K562 (cell line): Measurements from ENCODE around the gene HTR6. TPM values are rescaled to one million over a fixed set of nuclear protein-coding genes. Genes with fewer than 3 reads are reported as not detected.
A peak's percentile ranks its signal among the peaks of the same experiment; 100 is the strongest.

ENCODE experiments used
- BRF2 ChIP-seq: IDR thresholded peaks from 3 replicates; pipeline ENCODE4 v1.6.1; 2011; ENCODE audit warnings: borderline replicate concordance, mild to moderate bottlenecking; ENCODE audit not compliant: insufficient read length, insufficient read depth
- CREB3 ChIP-seq: fragments of 450-650 bp; conservative IDR thresholded peaks from 2 replicates; pipeline ENCODE4 v1.6.1; 2016; ENCODE audit warnings: missing genetic modification characterization, low read depth, mild to moderate bottlenecking, missing compliant biosample characterization, moderate library complexity
- JUND ChIP-seq, 2 experiments: IDR thresholded peaks; 2 replicates in 1 of 2; 3 replicates in 1 of 2; pipeline ENCODE4 v1.6.1; 2011; ENCODE audit warnings: borderline replicate concordance in 2 of 2, low read depth in 2 of 2, low read length in 2 of 2, improper control_type of control experiment in 1 of 2, missing biosample characterization in 1 of 2, missing genetic modification characterization in 1 of 2, missing genetic modification reagents in 1 of 2
- MTA1 ChIP-seq: fragments of 450-650 bp; IDR thresholded peaks from 2 replicates; pipeline ENCODE4 v1.6.1; 2017; ENCODE audit warnings: borderline replicate concordance
- NFE2 ChIP-seq: IDR thresholded peaks from 2 replicates; pipeline ENCODE4 v1.6.1; 2014; ENCODE audit warnings: antibody characterized with exemption, low read depth
- NR4A1 ChIP-seq, 2 experiments: fragments of 250-450 bp in 1 of 2; fragments of 450-650 bp in 1 of 2; sonication (Bioruptor Pico) in 1 of 2; IDR thresholded peaks; 2 replicates each; pipeline versions ENCODE4 v1.4.0 to v1.6.1; 2016 to 2020; ENCODE audit warnings: mild to moderate bottlenecking in 2 of 2, missing compliant biosample characterization in 1 of 2, missing genetic modification characterization in 1 of 2, moderate library complexity in 1 of 2
- RFX1 ChIP-seq: fragments of 450-650 bp; IDR thresholded peaks from 2 replicates; pipeline ENCODE4 v1.6.1; 2016; ENCODE audit warnings: mild to moderate bottlenecking, moderate library complexity
- SP1 ChIP-seq: sonication (generic); formaldehyde crosslinking; IDR thresholded peaks from 2 replicates; pipeline ENCODE4 v1.8.1; 2022; ENCODE audit warnings: mild to moderate bottlenecking, missing genetic modification reagents
- TOE1 ChIP-seq, 2 experiments: fragments of 450-650 bp in 1 of 2; sonication (generic) in 1 of 2; formaldehyde crosslinking in 1 of 2; IDR thresholded peaks; 2 replicates each; pipeline versions ENCODE4 v1.7.1 to v1.8.0; 2016 to 2022; ENCODE audit warnings: borderline replicate concordance in 2 of 2, mild to moderate bottlenecking in 2 of 2, antibody characterized with exemption in 1 of 2, inconsistent platforms in 1 of 2, low read depth in 1 of 2, missing genetic modification reagents in 1 of 2, moderate library complexity in 1 of 2
- ZBTB49 ChIP-seq: sonication (generic); formaldehyde crosslinking; IDR thresholded peaks from 2 replicates; pipeline ENCODE4 v1.8.0; 2022; ENCODE audit warnings: missing genetic modification reagents, mild to moderate bottlenecking, borderline replicate concordance
- ZBTB5 ChIP-seq: fragments of 450-650 bp; IDR thresholded peaks from 2 replicates; pipeline ENCODE4 v1.6.1; 2017; ENCODE audit warnings: antibody characterized with exemption
- ZNF146 ChIP-seq: IDR thresholded peaks from one replicate; pipeline ENCODE4 v1.6.1; 2018; ENCODE audit warnings: missing compliant biosample characterization; ENCODE audit not compliant: unreplicated experiment
- ZNF174 ChIP-seq: fragments of 250-450 bp; sonication (Bioruptor Pico); IDR thresholded peaks from 2 replicates; pipeline ENCODE4 v1.4.0; 2020; ENCODE audit warnings: mild to moderate bottlenecking
- ZNF175 ChIP-seq: fragments of 200-800 bp; sonication (Bioruptor generic); IDR thresholded peaks from 2 replicates; pipeline ENCODE4 v1.6.1; 2016; ENCODE audit warnings: low read depth, mild to moderate bottlenecking, missing genetic modification characterization, missing compliant biosample characterization
- ZNF263 ChIP-seq: sonication (generic); formaldehyde crosslinking; IDR thresholded peaks from 2 replicates; pipeline ENCODE4 v1.8.0; 2022; ENCODE audit warnings: mild to moderate bottlenecking, missing genetic modification reagents, borderline replicate concordance
- polyA plus RNA-seq, 8 experiments: library from polyadenylated mRNA; depleted of rRNA in 4 of 8; stranded (reverse) in 5 of 8; unstranded in 3 of 8; fragments of >200 nt; fragmentation: Nextera tagmentation in 2 of 8; fragmentation: Illumina TruSeq in 1 of 8; extraction: Ambion mirVana in 2 of 8; extraction: Trizol in 1 of 8; gene quantifications; 2 replicates each; pipeline versions ENCODE4 v1.2.1 to v1.2.3, GENCODE V29; 2011 to 2014; ENCODE audit warnings: inconsistent platforms in 1 of 8, missing spikeins in 1 of 8
- total RNA-seq, 7 experiments: library from RNA; depleted of rRNA in 6 of 7; stranded (reverse); fragments of >200 nt in 6 of 7; fragmentation: Illumina TruSeq in 2 of 7; extraction: Trizol in 2 of 7; gene quantifications; 2 replicates each; pipeline versions ENCODE4 v1.2.1 to v1.2.3, GENCODE V29; 2011 to 2021; ENCODE audit warnings: low replicate concordance in 1 of 7
- TF ChIP-seq, protein P1 (sequence below): fragments of 450-650 bp; IDR thresholded peaks from one replicate; pipeline ENCODE4 v1.6.1; 2018; ENCODE audit warnings: mild to moderate bottlenecking, moderate library complexity; ENCODE audit not compliant: partially characterized antibody
- TF ChIP-seq, protein P2 (sequence below): sonication (generic); formaldehyde crosslinking; IDR thresholded peaks from 2 replicates; pipeline ENCODE4 v1.8.0; 2022; ENCODE audit warnings: missing genetic modification reagents, mild to moderate bottlenecking, moderate library complexity, borderline replicate concordance

The HTR6 gene
- total and polyA plus RNA-seq, 9 of the 15 experiments (the other 6 are each of a cell fraction or from before 2014, with no cell fraction given) = not detected

DNA sequence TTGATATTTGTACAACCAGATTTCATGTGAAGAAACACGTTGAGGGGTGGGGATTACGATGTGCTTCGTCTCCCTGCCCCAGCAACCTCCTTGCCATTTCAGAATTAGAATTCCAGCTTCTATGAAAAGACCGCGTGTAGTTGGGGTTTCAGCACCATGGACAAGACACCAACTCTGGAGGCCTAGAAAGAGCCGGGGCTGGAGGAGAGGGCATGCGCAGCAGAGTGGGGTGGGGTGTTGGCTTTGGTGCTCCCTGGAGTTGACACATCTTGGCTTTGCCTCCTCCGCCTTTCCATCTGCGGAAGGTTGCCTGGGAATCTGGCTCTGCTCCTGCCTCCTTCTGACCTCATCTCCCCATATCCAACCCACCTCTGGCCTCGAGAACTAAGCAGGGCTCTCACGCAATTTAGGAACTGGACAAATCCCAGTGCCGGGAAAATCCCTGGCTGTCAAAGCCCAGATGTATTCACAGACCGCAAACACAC, 11.8 kb downstream of the HTR6 start (continued):
- TF ChIP-seq JUND (IDR thresholded peaks at IDR 0.05; ENCODE audit: borderline replicate concordance, low read depth, low read length) (no peak), JUND (tag; IDR thresholded peaks at IDR 0.05; ENCODE audit: borderline replicate concordance, low read depth, low read length) (no peak), ZNF263 (CRISPR knock-in tag) (peak; percentile 57; the same call in 1 of the 2 replicates), CREB3 (tag) (0 out of 2 replicates have a peak, but pooled peaks have one; percentile 70), ZNF174 (no peak), ZNF175 (CRISPR knock-in tag) (no peak), SP1 (no peak), ZNF146 (no peak), ZBTB49 (CRISPR knock-in tag) (no peak), RFX1 (no peak), TOE1 (IDR thresholded peaks at IDR 0.05; ENCODE audit: borderline replicate concordance) (no peak), TOE1 (CRISPR knock-in tag; IDR thresholded peaks at IDR 0.05; ENCODE audit: borderline replicate concordance, low read depth) (no peak), ZBTB5 (no peak), NFE2 (no peak), MTA1 (no peak), NR4A1 (CRISPR knock-in tag; IDR thresholded peaks at IDR 0.05) (no peak), NR4A1 (tag; IDR thresholded peaks at IDR 0.05) (no peak), BRF2 (no peak)
- TF ChIP-seq, protein P1, sequence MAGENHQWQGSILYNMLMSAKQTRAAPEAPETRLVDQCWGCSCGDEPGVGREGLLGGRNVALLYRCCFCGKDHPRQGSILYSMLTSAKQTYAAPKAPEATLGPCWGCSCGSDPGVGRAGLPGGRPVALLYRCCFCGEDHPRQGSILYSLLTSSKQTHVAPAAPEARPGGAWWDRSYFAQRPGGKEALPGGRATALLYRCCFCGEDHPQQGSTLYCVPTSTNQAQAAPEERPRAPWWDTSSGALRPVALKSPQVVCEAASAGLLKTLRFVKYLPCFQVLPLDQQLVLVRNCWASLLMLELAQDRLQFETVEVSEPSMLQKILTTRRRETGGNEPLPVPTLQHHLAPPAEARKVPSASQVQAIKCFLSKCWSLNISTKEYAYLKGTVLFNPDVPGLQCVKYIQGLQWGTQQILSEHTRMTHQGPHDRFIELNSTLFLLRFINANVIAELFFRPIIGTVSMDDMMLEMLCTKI = no peak
- TF ChIP-seq, protein P2, sequence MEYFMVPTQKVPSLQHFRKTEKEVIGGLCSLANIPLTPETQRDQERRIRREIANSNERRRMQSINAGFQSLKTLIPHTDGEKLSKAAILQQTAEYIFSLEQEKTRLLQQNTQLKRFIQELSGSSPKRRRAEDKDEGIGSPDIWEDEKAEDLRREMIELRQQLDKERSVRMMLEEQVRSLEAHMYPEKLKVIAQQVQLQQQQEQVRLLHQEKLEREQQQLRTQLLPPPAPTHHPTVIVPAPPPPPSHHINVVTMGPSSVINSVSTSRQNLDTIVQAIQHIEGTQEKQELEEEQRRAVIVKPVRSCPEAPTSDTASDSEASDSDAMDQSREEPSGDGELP (CRISPR knock-in tag) = no peak
